Upper lobe of left lung (tissue), 4 donors: Measurements from ENCODE around the gene REXO4.

Experiments
- POLR2A ChIP-seq, 4 donors: fragments of 450-650 bp; IDR thresholded peaks; one replicate each; pipeline ENCODE4 v1.5.1; 2016 to 2017; ENCODE audit warnings: antibody characterized with exemption in 4 of 4, mild to moderate bottlenecking in 2 of 4
- POLR2AphosphoS5 ChIP-seq, 2 donors: sonication (generic); formaldehyde crosslinking; IDR thresholded peaks; one replicate each; pipeline ENCODE4 v1.5.1; 2017; ENCODE audit warnings: antibody characterized with exemption in 2 of 2
- TF ChIP-seq, protein P1 (sequence below), 6 experiments: fragments of 450-650 bp in 4 of 6; fragments of 200-600 bp in 2 of 6; sonication (generic) in 2 of 6; IDR thresholded peaks; one replicate each; pipeline ENCODE4 v1.5.1; 2016 to 2019; ENCODE audit warnings: antibody characterized with exemption in 6 of 6

- TF ChIP-seq, protein P1, sequence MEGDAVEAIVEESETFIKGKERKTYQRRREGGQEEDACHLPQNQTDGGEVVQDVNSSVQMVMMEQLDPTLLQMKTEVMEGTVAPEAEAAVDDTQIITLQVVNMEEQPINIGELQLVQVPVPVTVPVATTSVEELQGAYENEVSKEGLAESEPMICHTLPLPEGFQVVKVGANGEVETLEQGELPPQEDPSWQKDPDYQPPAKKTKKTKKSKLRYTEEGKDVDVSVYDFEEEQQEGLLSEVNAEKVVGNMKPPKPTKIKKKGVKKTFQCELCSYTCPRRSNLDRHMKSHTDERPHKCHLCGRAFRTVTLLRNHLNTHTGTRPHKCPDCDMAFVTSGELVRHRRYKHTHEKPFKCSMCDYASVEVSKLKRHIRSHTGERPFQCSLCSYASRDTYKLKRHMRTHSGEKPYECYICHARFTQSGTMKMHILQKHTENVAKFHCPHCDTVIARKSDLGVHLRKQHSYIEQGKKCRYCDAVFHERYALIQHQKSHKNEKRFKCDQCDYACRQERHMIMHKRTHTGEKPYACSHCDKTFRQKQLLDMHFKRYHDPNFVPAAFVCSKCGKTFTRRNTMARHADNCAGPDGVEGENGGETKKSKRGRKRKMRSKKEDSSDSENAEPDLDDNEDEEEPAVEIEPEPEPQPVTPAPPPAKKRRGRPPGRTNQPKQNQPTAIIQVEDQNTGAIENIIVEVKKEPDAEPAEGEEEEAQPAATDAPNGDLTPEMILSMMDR (IDR thresholded peaks at IDR 0.05): no peak
- TF ChIP-seq POLR2A (IDR thresholded peaks at IDR 0.05): no peak
- no peak for TF ChIP-seq POLR2AphosphoS5 (IDR thresholded peaks at IDR 0.05)
These were observed 11.4 kb upstream of the REXO4 start for GRCh38 chr9:133429214-133429613.
